Retina (tissue), 1 donor: Measurements from ENCODE around the gene JAG1.

Source experiments
- DNase-seq: peaks from one replicate; pipeline ENCODE4 v3.0.0-alpha.2; 2016

The JAG1 gene

DNA sequence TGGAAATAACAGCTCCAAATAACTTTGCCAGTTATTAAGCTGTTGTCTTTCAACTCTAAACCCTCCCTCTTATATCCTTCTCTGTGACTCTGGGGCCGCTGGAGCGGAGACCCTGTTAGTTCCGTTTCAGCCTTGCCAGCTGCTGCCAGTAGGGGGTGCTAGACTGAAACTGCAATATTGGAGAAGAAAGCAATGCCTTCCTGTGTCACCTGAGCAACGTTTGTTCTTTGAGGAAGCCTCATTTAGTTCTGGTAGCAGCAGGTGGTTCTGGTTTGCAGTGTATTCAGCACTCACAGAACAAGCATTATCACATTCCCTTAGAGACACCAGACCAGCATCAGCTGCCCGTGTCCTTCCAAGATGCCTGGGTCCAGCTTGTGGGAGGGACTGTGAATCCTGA lies 22.9 kb upstream of the JAG1 start:
- DNase-seq, result no peak

DNA sequence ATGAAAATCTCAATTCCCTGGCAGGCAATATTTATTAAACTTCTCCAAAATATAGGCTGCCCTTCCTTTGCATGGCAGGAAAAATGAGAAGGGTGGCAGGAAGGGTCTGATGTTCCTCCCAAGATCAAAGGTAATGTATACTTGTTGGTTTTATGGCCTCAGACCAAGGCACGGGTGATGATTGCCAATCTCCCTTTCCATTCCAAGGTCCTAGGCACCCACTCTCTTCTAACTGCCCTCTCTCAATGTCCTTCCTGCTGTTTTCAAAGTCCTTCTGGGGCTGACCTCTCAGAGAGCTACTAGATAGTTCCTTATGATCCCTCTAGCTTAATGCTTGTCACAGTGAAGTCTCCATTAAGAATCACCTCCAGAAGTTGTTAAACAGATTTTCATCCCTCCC lies 15.6 kb upstream of the JAG1 start:
- DNase-seq, result no peak

DNA sequence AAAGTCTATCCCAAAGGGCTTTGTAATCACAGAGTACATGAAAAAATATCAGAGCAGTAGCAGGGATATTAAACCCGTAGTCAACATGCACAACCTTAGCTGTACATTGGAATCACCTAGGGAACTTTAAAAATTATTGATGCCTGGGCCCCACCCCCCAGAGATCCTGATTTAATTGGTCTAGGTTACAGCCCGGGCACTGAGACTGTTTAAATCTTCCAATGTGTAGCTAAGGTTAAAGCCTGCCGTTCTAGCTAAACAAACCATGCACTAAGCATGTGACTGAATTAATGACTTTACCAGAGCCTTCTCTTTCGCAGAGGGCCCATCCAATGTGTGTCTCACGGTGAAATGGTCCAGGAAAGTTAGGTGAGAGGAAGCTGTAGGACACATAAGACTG lies 14.1 kb upstream of the JAG1 start:
- DNase-seq, result no peak

DNA sequence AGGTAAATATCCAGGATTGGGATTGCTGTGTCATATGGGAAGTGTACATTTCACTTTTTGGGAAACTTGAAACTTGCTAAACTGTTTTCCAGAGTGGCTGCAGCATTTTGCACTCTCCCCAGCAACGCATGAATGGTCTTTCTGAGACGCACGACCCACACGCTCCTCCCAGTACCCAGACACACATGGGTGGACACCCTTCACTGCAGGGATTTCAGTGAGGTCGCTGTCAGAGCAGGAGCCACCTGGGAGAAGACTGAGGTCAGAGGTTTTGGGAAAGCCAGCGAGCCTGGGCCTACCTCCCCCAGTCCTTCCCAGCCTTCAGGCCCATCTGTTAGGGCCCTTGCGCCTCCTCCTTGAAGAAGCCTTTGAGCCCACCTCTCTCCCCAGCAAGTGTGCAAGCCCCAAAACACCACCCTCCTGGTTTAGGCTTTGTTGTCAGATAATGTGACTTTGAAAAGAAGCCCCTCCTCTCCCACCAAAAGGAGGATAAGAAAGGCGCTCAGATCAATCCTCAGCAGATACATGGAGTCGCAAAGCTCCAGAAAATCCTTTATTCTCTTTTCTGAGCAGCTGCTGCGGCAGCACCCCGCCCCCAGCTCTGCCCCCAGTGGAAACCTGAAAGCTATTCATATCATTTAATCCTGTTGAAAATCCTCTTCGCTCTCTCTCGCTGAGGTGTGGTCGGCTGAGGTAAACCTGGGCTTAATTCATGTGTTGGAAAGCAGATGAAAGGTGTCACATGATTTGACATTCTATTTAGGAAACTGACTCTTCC lies 12.7 kb upstream of the JAG1 start:
- no peak for DNase-seq

DNA sequence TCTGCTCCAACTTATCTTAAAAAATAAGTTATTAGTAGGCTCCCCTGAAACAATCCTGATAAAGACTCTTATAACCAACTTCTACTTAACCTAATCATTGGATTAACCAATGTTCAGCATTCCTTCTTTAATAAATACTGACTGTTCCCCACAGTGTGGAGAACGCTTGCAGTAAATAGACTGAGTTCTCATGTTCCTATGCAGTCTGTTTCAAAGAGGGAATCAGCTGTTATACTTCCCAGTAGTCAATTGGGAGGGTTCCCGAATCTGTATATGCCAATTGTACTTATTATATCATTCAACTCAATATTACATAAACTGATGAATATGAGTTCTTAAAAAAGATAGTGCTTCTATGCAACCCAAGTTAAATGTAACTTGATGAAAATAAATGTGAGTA lies 9.7 kb upstream of the JAG1 start:
- no peak for DNase-seq

DNA sequence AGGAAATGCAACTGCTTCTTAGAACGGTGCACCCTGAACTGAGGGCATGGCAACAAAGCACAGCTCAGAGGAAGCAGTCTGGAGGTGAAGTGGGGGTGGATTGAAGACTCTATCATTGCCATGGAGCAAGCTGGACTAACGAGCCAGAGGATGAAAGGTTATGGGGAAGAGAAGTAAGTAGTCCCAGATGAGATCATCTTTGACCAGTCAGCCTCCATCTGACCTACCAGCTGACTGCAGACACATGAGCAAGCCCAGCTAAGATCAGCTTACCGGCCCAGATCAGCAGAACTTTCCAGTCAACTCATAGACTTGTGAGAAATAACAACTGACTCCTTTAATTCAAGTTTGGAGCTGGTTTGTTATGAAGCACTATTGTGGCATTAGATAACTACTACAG lies 9.1 kb upstream of the JAG1 start:
- DNase-seq, result no peak

DNA sequence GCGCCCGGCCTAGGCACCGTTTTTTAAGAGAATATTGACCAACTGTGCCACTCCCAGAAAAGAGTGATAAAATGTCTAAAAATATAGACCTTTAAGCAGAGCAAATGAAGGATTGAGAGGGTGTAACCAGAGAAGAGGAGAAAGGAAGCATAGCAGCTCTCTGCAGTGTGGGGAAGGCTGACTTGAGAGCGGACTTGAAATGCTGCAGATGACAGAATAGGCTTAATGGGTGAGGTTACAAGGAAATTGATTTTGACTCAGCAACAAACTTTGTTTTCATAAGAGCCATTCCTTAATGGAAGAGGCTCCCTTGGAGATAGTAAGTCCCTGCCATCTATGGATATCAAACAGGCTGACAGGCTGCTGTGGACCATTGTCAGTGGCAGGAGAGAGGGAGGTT lies 7.7 kb upstream of the JAG1 start:
- DNase-seq, result no peak

DNA sequence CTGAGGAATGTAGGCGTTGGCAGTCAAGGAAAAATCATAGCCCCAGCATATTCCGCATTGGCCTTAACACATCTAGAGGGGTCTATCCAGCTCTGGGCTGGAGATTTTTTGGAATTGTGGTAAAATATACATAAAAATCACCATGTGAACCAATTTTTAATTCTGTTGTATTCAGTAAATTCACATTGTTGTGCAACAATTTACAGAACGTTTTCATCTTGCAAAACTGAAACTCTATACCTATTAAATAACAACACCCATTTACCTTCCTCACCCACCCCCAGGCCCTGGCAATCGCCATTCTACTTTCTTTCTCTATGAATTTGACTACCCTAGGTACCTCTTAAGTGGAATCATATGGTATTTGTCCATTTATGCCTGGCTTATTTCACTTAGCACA lies 6.8 kb upstream of the JAG1 start:
- DNase-seq, result no peak

DNA sequence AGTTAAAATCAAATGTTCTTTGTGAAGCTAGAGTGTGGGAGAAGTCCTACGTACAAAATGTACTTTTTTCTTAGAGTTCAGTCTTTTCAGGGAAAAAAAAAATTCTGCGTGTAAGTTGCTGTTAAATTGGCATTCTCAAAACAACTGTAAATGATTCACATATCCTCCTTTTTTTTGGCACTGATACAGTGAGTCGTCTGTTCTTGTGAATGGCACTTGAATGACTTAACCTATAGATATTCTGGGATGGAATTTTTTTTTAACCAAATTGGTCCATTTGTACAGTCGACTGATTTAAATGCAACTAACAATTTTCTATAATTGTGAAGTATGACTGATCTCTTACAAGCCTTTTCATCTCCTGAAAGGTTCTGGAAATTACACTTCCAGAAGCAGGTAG lies 5.5 kb upstream of the JAG1 start:
- DNase-seq, result no peak

DNA sequence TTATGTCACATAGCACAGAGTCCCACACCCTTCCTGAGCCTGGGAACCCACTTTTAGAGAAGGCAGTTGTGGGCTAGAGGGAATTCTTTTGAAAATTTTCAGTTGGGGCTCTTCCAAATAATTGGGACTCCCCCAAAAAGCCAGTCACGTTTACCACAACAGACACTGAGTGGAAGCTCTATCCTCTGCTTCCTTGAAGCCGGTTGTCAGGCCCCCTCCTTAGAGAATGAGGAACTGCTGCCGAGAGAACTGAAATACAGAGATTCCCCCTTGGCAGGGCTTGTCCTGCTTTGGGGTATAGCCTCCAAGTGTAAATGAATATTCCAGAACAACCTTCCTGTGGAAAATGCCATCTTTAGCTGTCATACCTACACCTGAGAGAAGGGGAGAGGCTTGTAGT lies 2.7 kb upstream of the JAG1 start:
- DNase-seq, result no peak

DNA sequence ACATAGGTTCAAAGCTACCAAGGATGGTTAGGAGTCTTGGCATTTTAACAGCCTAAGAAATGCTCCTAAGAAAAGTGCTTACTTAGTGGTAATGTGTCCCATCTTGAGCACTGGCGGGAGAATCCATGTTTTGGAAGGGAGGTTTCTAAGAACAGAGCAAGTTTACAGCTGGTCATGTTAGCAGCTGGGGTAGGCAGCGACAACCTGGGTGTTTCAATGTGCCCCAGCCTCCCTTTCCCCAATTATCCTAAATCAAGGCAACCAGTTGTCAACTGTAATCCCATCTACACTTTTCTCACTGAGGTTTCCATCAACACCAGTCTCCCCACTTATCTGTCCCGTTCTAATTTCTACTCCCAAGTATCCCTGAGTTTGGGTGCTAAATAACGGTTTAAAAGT lies 1.6 kb upstream of the JAG1 start:
- no peak for DNase-seq

DNA sequence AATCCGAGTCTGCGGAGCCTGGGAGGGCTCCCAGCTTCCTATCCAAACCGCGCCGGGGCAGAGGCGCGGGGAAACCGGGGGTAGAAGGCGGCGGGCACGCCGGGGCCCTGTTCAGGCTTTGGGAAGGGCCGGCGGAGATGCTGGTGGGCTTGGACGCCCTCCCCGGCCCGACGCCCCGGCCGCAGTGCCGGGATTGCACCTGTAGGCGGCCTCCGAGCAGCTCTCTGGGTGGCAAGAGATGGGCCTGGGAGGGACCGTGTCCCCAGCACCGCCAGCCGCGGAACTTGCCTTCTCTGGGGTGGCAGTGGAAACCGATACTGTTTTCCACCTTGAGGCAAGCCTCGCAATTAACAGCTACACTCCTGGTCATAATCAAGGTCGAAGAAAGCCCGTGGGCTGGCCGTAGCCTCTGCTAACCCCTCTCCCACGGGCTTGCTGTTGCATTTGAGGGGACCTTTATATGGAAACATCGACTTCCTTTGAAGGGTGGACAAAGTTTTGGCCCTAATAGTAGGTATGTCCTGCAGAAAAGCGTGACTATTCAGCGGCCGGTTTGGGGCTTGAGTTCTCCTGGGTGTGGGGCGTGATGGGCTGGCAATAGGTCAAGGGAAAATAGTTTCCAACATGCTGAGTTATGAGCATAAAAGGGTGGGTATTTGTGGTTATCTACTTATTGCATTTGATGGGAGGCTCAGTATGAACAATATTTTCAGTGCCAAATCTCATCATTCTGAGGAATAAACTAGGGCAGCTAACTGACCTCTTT lies 1.1 kb upstream of the JAG1 start:
- DNase-seq, result peak; percentile 91

DNA sequence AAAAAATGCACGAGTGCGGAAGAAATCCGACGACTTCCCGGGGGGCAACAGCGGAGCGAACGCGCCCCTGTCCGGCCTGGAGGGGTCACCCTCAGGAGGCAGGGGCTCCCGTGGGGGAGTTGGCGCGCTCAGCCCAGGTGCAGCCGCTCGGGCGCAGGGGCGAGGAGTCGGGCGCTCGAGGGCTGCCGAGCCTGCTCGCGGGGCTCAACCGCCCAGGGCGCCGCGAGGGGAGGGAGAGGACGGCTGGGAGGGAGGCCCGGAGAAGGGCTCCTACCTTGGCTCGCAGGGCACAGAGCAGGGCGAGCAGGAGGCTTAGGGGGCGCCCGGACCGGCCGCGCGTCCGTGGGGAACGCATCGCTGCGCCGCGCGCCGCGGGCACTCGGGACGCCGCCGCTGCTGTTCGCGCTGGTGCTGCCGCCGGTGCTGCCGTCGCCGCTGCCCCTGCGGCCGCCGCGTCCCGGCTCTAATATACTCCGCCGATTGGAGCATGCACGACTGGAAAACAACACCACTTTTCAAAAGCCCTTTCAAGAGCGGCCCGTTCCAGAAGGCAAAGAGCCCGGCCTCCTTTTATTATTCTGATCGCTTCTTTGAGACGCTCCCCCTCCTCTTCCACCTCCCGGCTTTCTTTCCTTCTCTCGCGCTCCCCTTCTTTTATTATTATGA lies 490 bp downstream of the JAG1 start:
- DNase-seq, result no peak

DNA sequence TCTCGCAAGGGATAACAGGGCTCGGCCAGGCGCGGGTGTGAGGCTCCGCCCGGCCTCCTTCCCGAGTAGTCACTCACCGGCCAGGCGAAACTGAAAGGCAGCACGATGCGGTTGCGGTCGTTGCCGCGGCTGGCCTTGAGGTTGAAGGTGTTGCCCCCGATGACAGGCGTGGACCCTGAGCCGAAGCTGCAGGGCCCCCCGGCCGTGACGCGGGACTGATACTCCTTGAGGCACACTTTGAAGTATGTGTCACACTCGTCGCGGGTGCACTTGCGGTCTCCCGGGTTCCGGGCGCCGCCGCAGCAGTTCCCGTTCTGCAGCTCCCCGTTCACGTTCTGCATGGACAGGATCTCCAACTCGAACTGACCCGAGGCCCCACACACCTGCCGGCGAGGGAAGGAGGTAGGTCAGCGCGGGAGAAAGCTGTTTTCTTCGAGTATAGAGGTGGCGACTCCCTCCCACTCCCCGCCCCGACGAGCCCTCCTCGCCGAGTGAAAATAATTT lies 1.1 kb downstream of the JAG1 start:
- DNase-seq, result peak; percentile 82

DNA sequence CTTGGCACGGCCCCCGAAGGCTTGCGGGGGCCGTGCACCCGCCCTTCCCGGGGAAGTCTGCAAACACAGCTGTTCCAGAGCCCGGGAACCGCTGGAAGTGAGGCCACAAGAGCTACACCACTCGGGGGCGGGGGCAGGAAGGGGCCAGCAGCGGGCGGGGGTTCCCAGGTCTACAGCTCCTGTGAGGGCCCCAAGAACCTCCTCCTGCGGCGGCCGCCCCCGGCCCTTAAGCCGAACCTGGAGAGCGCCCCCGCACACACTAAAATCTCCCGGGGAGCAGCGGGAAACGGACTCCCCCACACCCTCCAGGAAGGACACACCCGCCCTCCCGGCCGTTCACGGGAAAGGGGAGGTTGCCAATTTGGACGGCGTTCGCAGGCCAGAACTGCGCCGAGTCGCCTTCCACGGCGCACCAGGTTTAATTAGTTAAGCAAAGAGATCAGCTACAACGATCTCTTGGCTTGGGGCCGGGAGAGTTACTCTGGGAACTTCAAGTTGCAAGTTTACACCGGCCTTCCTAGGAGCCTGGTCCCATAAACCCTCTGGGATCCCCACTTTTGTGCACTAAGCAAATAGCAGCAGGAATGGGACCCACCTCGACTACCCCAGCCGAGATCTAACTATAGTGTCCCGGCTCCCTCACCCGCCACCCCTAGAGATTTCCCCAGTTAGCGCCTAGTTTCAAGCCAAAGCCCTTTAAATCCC lies 1.7 kb downstream of the JAG1 start:
- DNase-seq, result no peak

DNA sequence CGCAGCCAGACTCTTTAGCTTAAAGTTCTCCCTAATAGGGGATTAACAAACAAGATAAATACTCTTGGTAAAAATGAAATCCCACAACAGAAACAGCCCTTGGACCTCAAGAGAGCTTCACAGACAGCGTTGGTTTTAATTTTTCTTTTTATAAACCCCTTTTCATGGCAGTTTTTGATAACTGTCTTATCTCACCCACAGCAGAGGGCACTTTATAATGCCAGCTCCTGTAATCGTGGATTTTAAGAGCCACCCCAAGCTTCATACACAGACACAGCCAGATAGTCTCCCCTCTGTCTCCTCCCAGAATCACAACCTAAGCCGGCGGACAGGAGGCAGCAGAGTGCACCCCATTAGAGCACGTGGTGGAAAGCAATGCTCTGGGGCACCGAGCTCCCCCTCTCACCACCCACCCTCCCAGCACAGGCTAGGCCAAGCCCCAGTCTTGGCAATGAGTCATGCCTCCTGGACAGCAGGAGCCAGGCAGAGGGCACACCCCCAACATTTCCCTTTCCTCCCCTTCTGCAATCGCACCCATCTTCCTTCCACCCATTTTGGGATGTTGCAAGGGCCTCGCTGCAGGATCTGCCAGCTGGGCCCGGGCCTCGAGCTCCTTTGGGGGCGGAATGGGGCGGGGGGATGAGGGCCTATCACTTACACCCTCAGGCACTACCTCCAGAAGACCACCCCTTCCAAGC lies 2.4 kb downstream of the JAG1 start:
- peak; percentile 66 for DNase-seq

DNA sequence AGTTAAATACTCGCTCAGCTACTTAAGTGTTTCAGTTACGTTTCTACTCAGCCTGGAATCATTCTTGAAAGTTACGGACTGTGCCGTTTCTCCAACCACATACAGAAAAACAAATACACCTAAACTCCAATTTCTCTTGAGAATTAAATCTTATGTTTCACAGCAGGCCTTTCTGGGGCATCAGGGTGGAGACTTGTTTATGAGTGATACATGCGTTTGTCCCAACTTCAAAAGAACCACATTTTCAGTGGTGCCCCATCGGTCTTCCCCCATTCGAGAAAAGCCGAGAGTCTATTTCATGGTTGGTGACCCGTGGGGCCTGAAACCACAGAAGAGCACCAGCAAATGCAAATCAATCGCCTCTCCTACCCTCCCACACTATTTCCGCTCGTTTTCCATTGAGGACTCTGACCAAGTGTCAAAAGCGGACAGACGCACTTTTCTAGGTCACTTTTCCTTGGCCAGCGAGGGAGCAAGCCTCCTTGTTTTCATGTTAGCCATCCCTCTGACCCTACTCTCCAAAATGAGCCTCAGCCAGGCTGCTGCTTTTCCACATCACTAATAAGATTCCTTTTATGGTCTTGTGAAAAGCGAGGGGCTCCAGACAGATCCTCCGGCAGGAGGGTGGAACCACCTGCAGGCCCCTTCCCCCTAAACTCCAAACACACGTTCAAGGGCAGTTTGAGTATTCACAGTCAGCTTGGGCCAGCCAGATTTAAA lies 3.1 kb downstream of the JAG1 start:
- peak; percentile 57 for DNase-seq

DNA sequence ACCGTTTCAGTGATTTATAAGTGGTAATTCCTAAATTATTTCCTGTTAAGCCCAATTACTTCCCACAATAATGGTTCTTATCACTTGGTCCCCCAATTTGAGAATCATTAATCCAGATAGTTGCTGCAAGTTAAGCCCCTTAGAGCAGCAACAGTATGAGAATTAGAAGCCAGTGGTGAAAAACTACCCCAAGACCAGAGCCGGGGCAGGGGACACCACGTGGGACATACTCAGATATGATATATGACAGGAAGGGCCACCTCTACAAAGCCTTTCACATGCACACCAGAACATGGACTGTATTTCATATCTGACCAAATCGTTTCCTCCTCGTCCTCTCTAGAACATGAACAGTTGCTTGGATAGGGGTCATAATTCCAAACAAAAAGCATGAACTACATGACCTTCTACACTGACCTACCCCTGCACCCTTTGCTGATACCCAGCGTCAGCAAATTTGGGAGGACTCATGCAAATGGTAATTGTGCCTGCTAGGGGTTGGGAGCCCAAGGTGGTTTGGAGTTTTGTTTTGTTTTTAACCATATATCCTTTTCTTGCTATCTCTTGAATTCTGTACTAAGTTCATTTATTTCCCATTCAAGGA lies 3.9 kb downstream of the JAG1 start:
- no peak for DNase-seq

DNA sequence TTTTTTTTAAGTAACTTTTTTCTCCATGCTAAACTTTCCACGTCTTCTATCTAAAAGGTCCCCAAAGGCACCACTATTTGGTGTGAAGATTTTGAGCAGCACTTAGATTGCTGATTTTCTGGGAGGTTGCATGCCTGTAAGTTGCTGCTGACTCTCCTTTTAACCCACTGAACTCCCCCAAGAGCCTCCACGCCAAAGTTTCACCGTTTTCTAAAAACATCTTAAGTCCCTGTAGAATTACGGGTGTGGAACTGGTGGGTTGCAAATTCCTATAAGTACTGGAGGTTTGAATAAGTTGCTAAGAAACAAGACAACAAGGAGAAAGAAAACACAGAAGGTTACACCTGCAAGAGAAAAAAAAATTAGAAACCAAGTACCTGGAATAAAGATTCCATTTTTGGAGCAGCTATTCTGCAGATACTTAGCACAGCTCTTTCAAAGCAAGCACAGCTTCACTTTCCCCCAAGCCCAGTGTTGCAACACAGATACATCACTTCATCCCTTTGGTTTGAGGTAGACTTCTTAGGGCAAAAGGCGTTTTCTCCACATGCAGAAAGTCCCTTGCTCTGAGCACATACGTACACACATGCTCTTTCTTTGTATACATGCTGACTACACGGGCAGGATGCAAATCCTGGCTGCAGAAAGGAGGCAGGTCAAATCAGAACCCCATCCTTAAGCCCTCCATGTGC lies 5.0 kb downstream of the JAG1 start:
- DNase-seq, result no peak

DNA sequence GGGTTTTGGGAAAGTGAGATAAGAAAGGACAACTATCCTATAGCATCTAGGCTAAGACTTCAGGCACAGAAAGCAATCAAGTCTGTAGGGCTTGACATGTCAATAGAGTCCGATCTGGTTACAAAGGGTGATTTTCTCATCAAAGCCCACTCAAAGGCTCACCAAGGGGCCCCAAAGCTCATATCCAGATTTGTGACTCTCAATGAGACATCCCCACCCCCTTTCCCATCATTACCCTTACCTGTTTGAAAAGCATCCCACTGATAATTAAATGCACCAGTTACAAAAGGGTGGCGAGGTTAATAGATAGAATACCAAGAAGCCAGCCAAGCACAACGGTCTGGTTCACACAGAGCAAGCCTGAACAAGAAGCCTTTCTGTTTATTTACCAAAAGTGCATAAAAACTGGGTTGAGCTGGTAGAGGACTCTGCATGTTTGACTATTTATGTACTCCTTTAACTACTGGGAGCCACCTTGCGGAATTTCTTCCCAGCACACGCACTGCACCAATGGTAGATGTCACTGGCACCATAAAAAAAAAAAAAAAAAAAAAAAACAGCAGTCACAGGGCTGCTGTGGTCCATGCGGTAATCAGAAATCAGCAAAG lies 6.1 kb downstream of the JAG1 start:
- DNase-seq, result no peak

DNA sequence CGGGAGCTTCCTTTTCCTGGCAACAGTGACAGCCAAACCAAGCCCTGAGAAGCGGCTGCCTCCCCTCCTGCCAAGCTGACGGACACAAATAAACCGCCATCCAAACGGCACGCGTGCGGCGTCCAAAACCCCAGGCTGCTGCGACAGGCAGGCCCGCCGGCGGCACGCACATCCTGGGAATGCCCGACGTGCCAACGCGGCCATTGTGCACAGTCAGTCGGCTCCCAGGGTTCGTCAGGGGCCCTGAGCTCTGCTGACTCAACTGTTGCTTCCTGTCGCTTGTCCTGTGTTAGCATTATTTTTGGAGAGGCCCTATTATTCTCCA lies 6.8 kb downstream of the JAG1 start:
- DNase-seq, result no peak
